K562 (cell line): ENCODE measurements around the gene LACTBL1.

Experiments
- CBX1 ChIP-seq: sonication (generic); IDR thresholded peaks from 2 replicates; pipeline ENCODE4 v1.6.1; 2016; ENCODE audit warnings: antibody characterized with exemption, low read depth, mild to moderate bottlenecking
- CTCF ChIP-seq, 3 experiments: IDR thresholded peaks in 2 of 3; conservative IDR thresholded peaks in 1 of 3; 2 replicates each; pipeline ENCODE4 v1.5.1; 2011 to 2012; ENCODE audit warnings: low read length in 3 of 3, mild to moderate bottlenecking in 3 of 3, control low read depth in 2 of 3, improper control_type of control experiment in 1 of 3, inconsistent platforms in 1 of 3, low read depth in 1 of 3, mixed read lengths in 1 of 3, moderate library complexity in 1 of 3; ENCODE audit not compliant: insufficient read depth in 2 of 3
- ERF ChIP-seq: fragments of 450-650 bp; formaldehyde crosslinking; IDR thresholded peaks from 2 replicates; pipeline ENCODE4 v1.4.0; 2020; ENCODE audit warnings: mild to moderate bottlenecking, mixed read lengths
- FOXM1 ChIP-seq, 2 experiments: fragments of 450-650 bp in 1 of 2; sonication (generic) in 1 of 2; formaldehyde crosslinking in 1 of 2; IDR thresholded peaks; 2 replicates each; pipeline versions ENCODE4 v1.6.1 to v1.9.0; 2017 to 2022; ENCODE audit warnings: low read depth in 2 of 2, mild to moderate bottlenecking in 2 of 2, missing genetic modification reagents in 1 of 2, moderate library complexity in 1 of 2
- MYBL2 ChIP-seq, 2 experiments: fragments of 450-650 bp in 1 of 2; sonication (generic) in 1 of 2; formaldehyde crosslinking in 1 of 2; IDR thresholded peaks; 2 replicates each; pipeline versions ENCODE4 v1.6.1 to v1.8.1; 2017 to 2022; ENCODE audit warnings: borderline replicate concordance in 1 of 2, inconsistent platforms in 1 of 2, low read depth in 1 of 2, mild to moderate bottlenecking in 1 of 2, missing genetic modification reagents in 1 of 2, moderate library complexity in 1 of 2
- POLR2A ChIP-seq: fragments of 450-650 bp; conservative IDR thresholded peaks from 2 replicates; pipeline ENCODE4 v1.6.1; 2016
- PYGO2 ChIP-seq: fragments of 450-650 bp; IDR thresholded peaks from 2 replicates; pipeline ENCODE4 v1.6.1; 2016; ENCODE audit warnings: mild to moderate bottlenecking, missing genetic modification characterization, moderate library complexity, missing compliant biosample characterization
- SETDB1 ChIP-seq: IDR thresholded peaks from one replicate; pipeline ENCODE4 v1.6.1; 2012; ENCODE audit warnings: low read length, control low read depth, inconsistent platforms
- SP2 ChIP-seq: IDR thresholded peaks from 2 replicates; pipeline ENCODE4 v1.6.1; 2011; ENCODE audit warnings: mild to moderate bottlenecking, low read depth, low read length, moderate library complexity; ENCODE audit not compliant: poor library complexity, severe bottlenecking; ENCODE audit errors: extremely low read depth
- SRSF9 ChIP-seq: fragments of 200-400 bp; formaldehyde crosslinking; IDR thresholded peaks from 2 replicates; pipeline ENCODE4 v1.6.1; 2017; ENCODE audit warnings: low read depth, low read length, borderline replicate concordance

GRCh38 chr1:22915816-22916470 is 56.7 kb downstream of the LACTBL1 start:
- TF ChIP-seq SRSF9 = no peak
- no peak for TF ChIP-seq SP2
- no peak for TF ChIP-seq SETDB1
- no peak for TF ChIP-seq ERF (CRISPR knock-in tag)
- TF ChIP-seq CBX1 = no peak
- no peak for TF ChIP-seq CTCF (IDR thresholded peaks at IDR 0.05 in 2 of 3, conservative IDR thresholded peaks at IDR 0.05 in 1 of 3; ENCODE audit: insufficient read depth in 2 of 3, low read depth in 1 of 3, low read length in 3 of 3)
- TF ChIP-seq POLR2A = no peak
- no peak for TF ChIP-seq PYGO2 (tag)
- TF ChIP-seq FOXM1 (IDR thresholded peaks at IDR 0.05; ENCODE audit: low read depth) = no peak
- no peak for TF ChIP-seq FOXM1 (CRISPR knock-in tag; IDR thresholded peaks at IDR 0.05; ENCODE audit: low read depth)
- TF ChIP-seq MYBL2 (IDR thresholded peaks at IDR 0.05; ENCODE audit: low read depth) = no peak
- TF ChIP-seq MYBL2 (CRISPR knock-in tag; IDR thresholded peaks at IDR 0.05; ENCODE audit: borderline replicate concordance) = no peak
